Keratinocyte (primary cell): ENCODE results near the gene RASAL2. TPM values are rescaled to one million over a fixed set of nuclear protein-coding genes. Genes with fewer than 3 reads are reported as not detected.

Experiments used
- DNase-seq: peaks from one replicate; pipeline ENCODE4 v3.0.0-alpha.2; 2011; ENCODE audit warnings: low read depth, missing footprints, low spot score
- FAIRE-seq: peaks from 2 replicates; lab custom pipeline; 2011; peaks lifted over from hg19 to GRCh38; lab: Jason Lieb, UNC
- H2AFZ ChIP-seq: 2 replicates; pipeline ENCODE4 v1.6.0; 2012; ENCODE audit warnings: low read length, control low read depth, inconsistent platforms; ENCODE audit not compliant: control insufficient read depth
- H3K27ac ChIP-seq: 2 replicates; pipeline ENCODE4 v1.5.1; 2011; ENCODE audit warnings: low read length; ENCODE audit not compliant: control insufficient read depth, insufficient read depth
- H3K27me3 ChIP-seq: 3 replicates; pipeline ENCODE4 v1.6.0; 2011; ENCODE audit warnings: low read length; ENCODE audit not compliant: control insufficient read depth, insufficient read depth; ENCODE audit errors: extremely low read depth
- H3K36me3 ChIP-seq, 2 experiments: 2 replicates in 1 of 2; 3 replicates in 1 of 2; pipeline ENCODE4 v1.5.1; 2011; ENCODE audit warnings: low read length in 2 of 2, mild to moderate bottlenecking in 1 of 2; ENCODE audit not compliant: control insufficient read depth in 2 of 2, insufficient read depth in 2 of 2; ENCODE audit errors: extremely low read depth in 1 of 2
- H3K4me1 ChIP-seq: 3 replicates; pipeline ENCODE4 v1.5.1; 2011; ENCODE audit warnings: low read length; ENCODE audit not compliant: control insufficient read depth, insufficient read depth; ENCODE audit errors: extremely low read depth
- H3K4me2 ChIP-seq: 3 replicates; pipeline ENCODE4 v1.6.0; 2011; ENCODE audit warnings: low read depth, low read length; ENCODE audit not compliant: control insufficient read depth, insufficient read depth; ENCODE audit errors: extremely low read depth
- H3K4me3 ChIP-seq, 3 experiments: fragments of 200-600 bp in 1 of 3; sonication (generic) in 1 of 3; 2 replicates in 2 of 3; 3 replicates in 1 of 3; pipeline ENCODE4 v1.5.1; 2011 to 2016; ENCODE audit warnings: low read length in 3 of 3, mild to moderate bottlenecking in 3 of 3, control low read depth in 2 of 3, inconsistent platforms in 1 of 3, low read depth in 1 of 3, mixed read lengths in 1 of 3, mixed run types in 1 of 3, moderate library complexity in 1 of 3; ENCODE audit not compliant: control insufficient read depth in 2 of 3, insufficient read depth in 2 of 3; ENCODE audit errors: extremely low read depth in 1 of 3
- H3K79me2 ChIP-seq: 2 replicates; pipeline ENCODE4 v1.6.0; 2012; ENCODE audit warnings: low read length; ENCODE audit not compliant: control insufficient read depth, insufficient read depth
- H3K9ac ChIP-seq: 3 replicates; pipeline ENCODE4 v1.6.0; 2011; ENCODE audit warnings: low read length; ENCODE audit not compliant: control insufficient read depth, insufficient read depth; ENCODE audit errors: extremely low read depth
- H3K9me1 ChIP-seq: 3 replicates; pipeline ENCODE4 v1.6.0; 2011; ENCODE audit warnings: low read length; ENCODE audit not compliant: control insufficient read depth, insufficient read depth; ENCODE audit errors: extremely low read depth
- H3K9me3 ChIP-seq: 2 replicates; pipeline ENCODE4 v1.5.1; 2012; ENCODE audit warnings: low read depth, low read length; ENCODE audit not compliant: control insufficient read depth
- H4K20me1 ChIP-seq: 3 replicates; pipeline ENCODE4 v1.6.0; 2011; ENCODE audit warnings: low read length; ENCODE audit not compliant: control insufficient read depth, insufficient read depth; ENCODE audit errors: extremely low read depth
- EZH2 ChIP-seq: IDR thresholded peaks from one replicate; pipeline ENCODE4 v1.6.1; 2012; ENCODE audit warnings: inconsistent platforms, mild to moderate bottlenecking, low read length, moderate library complexity
- dilution Hi-C: fragments of 300-500 bp; cut with MboI; formaldehyde crosslinking; loops from one replicate; pipeline ENCODE4 v1.7.0; 2020; ENCODE audit warnings: low sequenced_read_pairs; ENCODE audit not compliant: extremely low pct_ligation_motif_present
- polyA plus RNA-seq, 5 experiments: library from polyadenylated mRNA; depleted of rRNA in 3 of 5; stranded (reverse) in 3 of 5; stranded (forward) in 1 of 5; unstranded in 1 of 5; fragments of >200 nt; gene quantifications; 1 replicate in 1 of 5; 2 replicates in 3 of 5; 3 replicates in 1 of 5; pipeline versions ENCODE4 v1.2.1 to v1.2.3, GENCODE V29; 2011 to 2012; ENCODE audit warnings: missing spikeins in 2 of 5, low read depth in 1 of 5, low replicate concordance in 1 of 5
- TF ChIP-seq, protein P1 (sequence below), 3 experiments: IDR thresholded peaks in 1 of 3; conservative IDR thresholded peaks in 1 of 3; optimal IDR thresholded peaks in 1 of 3; 2 replicates in 2 of 3; 3 replicates in 1 of 3; pipeline versions ENCODE3 to v1.5.1; 2011; ENCODE audit warnings: low read length in 3 of 3, mild to moderate bottlenecking in 3 of 3, moderate library complexity in 2 of 3, control low read depth in 1 of 3, inconsistent platforms in 1 of 3; ENCODE audit not compliant: insufficient read depth in 2 of 3; ENCODE audit errors: extremely low read depth in 1 of 3

Gene RASAL2
- polyA plus RNA-seq, 1 donor (not counting 4 experiments of a cell fraction or from before 2014, with no cell fraction given): 27.2 TPM

DNA sequence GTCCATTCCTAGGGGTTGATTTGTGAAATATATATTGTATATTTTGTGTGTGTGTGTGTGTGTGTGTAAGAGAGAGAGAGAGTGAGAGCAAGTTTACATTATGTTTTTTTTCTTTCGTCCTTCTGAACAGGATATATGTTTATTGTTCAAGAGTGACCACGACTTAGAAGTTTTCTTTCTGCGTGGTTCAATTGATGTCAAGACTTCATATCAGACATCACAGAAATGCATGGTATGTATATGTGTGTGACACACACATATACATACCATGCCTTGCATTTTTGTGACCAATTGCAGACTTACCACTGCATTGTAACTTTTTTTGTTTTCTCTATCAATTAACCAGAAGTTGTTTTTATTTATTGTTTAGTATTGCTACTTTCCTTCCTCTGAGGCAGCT lies 2.5 kb downstream of the RASAL2 start:
- DNase-seq: no peak
- Histone ChIP-seq H3K27me3 (no peaks in the 10 kb centered on the region), H2AFZ (no peak overlapping the region), H3K9ac (no peak overlapping the region), H3K9me1 (no peaks in the 10 kb centered on the region), H3K36me3 (no peaks in the 10 kb centered on the region), H3K79me2 (peaks cover 79% of the 10 kb centered on the region), H3K27ac (no peak overlapping the region), H4K20me1 (no peaks in the 10 kb centered on the region), H3K4me2 (peak overlapping the region; percentile 96), H3K4me3 (peak overlapping the region; percentile 91 to 96 (median 93)), H3K9me3 (no peaks in the 10 kb centered on the region), H3K4me1 (peaks cover 55% of the 10 kb centered on the region)
- FAIRE-seq: no peak
- TF ChIP-seq EZH2: no peak
- TF ChIP-seq, protein P1, sequence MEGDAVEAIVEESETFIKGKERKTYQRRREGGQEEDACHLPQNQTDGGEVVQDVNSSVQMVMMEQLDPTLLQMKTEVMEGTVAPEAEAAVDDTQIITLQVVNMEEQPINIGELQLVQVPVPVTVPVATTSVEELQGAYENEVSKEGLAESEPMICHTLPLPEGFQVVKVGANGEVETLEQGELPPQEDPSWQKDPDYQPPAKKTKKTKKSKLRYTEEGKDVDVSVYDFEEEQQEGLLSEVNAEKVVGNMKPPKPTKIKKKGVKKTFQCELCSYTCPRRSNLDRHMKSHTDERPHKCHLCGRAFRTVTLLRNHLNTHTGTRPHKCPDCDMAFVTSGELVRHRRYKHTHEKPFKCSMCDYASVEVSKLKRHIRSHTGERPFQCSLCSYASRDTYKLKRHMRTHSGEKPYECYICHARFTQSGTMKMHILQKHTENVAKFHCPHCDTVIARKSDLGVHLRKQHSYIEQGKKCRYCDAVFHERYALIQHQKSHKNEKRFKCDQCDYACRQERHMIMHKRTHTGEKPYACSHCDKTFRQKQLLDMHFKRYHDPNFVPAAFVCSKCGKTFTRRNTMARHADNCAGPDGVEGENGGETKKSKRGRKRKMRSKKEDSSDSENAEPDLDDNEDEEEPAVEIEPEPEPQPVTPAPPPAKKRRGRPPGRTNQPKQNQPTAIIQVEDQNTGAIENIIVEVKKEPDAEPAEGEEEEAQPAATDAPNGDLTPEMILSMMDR (optimal IDR thresholded peaks at IDR 0.05 in 1 of 3, IDR thresholded peaks at IDR 0.05 in 1 of 3, conservative IDR thresholded peaks at IDR 0.05 in 1 of 3; ENCODE audit: extremely low read depth in 1 of 3, insufficient read depth in 2 of 3, low read length in 3 of 3): no peak
- dilution Hi-C loops: no loop called here

- no peak for TF ChIP-seq EZH2
- TF ChIP-seq, protein P1 (optimal IDR thresholded peaks at IDR 0.05 in 1 of 3, IDR thresholded peaks at IDR 0.05 in 1 of 3, conservative IDR thresholded peaks at IDR 0.05 in 1 of 3; ENCODE audit: extremely low read depth in 1 of 3, insufficient read depth in 2 of 3, low read length in 3 of 3): no peak
- DNase-seq: no peak
- Histone ChIP-seq H3K9me1 (no peaks in the 10 kb centered on the region), H3K4me1 (peaks cover 48% of the 10 kb centered on the region), H3K9me3 (no peaks in the 10 kb centered on the region), H3K4me2 (peak overlapping the region; percentile 96), H3K36me3 (no peaks in the 10 kb centered on the region), H3K79me2 (peaks cover 93% of the 10 kb centered on the region), H3K27me3 (no peaks in the 10 kb centered on the region), H3K9ac (no peak overlapping the region), H2AFZ (no peak overlapping the region), H3K27ac (no peak overlapping the region), H3K4me3 (peak overlapping the region in 1 of 3 experiments; percentile 38), H4K20me1 (no peaks in the 10 kb centered on the region)
- peak; percentile 13 for FAIRE-seq
- dilution Hi-C loops: no loop called here
Measured at GRCh38 chr1:178098262-178098661, 4.4 kb downstream of the RASAL2 start.
